Astrocyte of the spinal cord (primary cell): ENCODE results near the gene MRC1.

Source experiments
- DNase-seq: peaks from one replicate; pipeline ENCODE4 v3.0.0; 2011; ENCODE audit warnings: low read depth, low spot score
- H3K4me3 ChIP-seq: 2 replicates; pipeline ENCODE4 v1.5.1; 2011; ENCODE audit warnings: low read depth, mild to moderate bottlenecking, low read length, moderate library complexity
- in situ Hi-C: cut with HindIII; loops from 2 replicates; pipeline ENCODE4 v1.10.0; 2017; ENCODE audit warnings: low sequenced_read_pairs
- TF ChIP-seq, protein P1 (sequence below): IDR thresholded peaks from 2 replicates; pipeline ENCODE4 v1.5.1; 2012; ENCODE audit warnings: low read depth, mild to moderate bottlenecking, low read length, inconsistent platforms

Gene MRC1

GRCh38 chr10:17883621-17884020 lies 74.5 kb downstream of the MRC1 start:
- DNase-seq = no peak
- in situ Hi-C loops = no loop called here
- no peak overlapping the region for H3K4me3 ChIP-seq
- TF ChIP-seq, protein P1, sequence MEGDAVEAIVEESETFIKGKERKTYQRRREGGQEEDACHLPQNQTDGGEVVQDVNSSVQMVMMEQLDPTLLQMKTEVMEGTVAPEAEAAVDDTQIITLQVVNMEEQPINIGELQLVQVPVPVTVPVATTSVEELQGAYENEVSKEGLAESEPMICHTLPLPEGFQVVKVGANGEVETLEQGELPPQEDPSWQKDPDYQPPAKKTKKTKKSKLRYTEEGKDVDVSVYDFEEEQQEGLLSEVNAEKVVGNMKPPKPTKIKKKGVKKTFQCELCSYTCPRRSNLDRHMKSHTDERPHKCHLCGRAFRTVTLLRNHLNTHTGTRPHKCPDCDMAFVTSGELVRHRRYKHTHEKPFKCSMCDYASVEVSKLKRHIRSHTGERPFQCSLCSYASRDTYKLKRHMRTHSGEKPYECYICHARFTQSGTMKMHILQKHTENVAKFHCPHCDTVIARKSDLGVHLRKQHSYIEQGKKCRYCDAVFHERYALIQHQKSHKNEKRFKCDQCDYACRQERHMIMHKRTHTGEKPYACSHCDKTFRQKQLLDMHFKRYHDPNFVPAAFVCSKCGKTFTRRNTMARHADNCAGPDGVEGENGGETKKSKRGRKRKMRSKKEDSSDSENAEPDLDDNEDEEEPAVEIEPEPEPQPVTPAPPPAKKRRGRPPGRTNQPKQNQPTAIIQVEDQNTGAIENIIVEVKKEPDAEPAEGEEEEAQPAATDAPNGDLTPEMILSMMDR = no peak

DNA sequence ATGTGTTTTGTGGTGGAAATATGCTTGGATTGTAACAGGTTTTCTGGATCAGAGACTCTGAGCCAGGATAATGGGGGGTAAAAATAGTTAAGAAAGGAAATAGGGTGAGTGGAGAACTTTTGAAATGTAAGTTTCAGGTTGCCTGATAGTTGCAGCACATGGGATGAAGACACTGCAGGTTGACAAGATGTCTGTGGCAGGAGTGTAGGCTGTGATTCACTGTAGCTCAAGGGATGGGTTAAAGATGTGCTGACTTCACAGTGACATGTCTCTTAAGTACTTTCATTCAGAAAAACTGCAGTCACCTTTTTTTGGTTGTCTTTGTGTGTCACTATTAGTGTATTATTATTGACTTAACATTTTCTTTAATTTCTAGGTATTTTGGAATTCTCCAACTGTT lies 79.0 kb downstream of the MRC1 start:
- TF ChIP-seq, protein P1 = no peak
- no peak for DNase-seq
- no peak overlapping the region for H3K4me3 ChIP-seq
- in situ Hi-C loops = no loop called here

GRCh38 chr10:17891435-17891834 lies 82.3 kb downstream of the MRC1 start:
- DNase-seq = no peak
- in situ Hi-C loops = no loop called here
- TF ChIP-seq, protein P1 = no peak
- no peak overlapping the region for H3K4me3 ChIP-seq

DNA sequence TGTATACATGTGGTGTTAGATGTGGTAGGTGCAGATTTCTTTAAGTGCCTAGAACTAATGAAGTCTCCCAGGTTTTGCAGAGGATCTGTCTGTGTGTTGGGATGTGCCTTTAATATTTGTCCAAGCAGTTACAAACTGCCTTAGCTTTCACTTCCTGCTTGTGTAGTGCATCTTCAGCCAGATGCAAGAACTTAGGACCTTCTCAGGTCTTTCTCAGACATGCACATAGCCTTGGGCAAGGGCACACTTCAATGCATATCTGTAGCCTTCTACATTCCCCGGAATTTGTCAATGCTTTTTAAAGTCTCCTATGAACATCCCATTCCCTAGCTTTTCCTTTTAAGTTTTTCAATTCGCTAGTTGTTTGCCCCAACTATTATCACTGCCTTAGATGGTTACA lies 95.4 kb downstream of the MRC1 start:
- no peak overlapping the region for H3K4me3 ChIP-seq
- in situ Hi-C loops = no loop called here
- no peak for DNase-seq
- TF ChIP-seq, protein P1 = no peak

- no peak overlapping the region for H3K4me3 ChIP-seq
- no peak for DNase-seq
- in situ Hi-C loops = no loop called here
- TF ChIP-seq, protein P1 = no peak
Observed at GRCh38 chr10:17905491-17905890, 96.3 kb downstream of the MRC1 start.

- in situ Hi-C loops = no loop called here
- no peak for DNase-seq
- TF ChIP-seq, protein P1 = no peak
- H3K4me3 ChIP-seq = no peak overlapping the region
Observed at GRCh38 chr10:17906002-17906401, 96.9 kb downstream of the MRC1 start.

- TF ChIP-seq, protein P1 = no peak
Observed at GRCh38 chr10:17907641-17908040, 98.5 kb downstream of the MRC1 start.

More at GRCh38 chr10:17907641-17908040, 98.5 kb downstream of the MRC1 start:
- in situ Hi-C loops = no loop called here
- no peak overlapping the region for H3K4me3 ChIP-seq
- DNase-seq = no peak
